Forelimb muscle (tissue), 1 donor: ENCODE data around the gene CHPF. TPM values are rescaled to one million over a fixed set of nuclear protein-coding genes. Genes with fewer than 3 reads are reported as not detected.

Source experiments
- DNase-seq: peaks from one replicate; pipeline ENCODE4 v3.0.0-alpha.2; 2013; ENCODE audit warnings: low read depth
- polyA plus RNA-seq: library from polyadenylated mRNA; unstranded; fragments of 120-200 nt; gene quantifications from one replicate; pipeline ENCODE4 v1.2.1, GENCODE V29; 2013; ENCODE audit not compliant: insufficient read length

CHPF gene
- polyA plus RNA-seq, 1 donor: 50.8 TPM

DNA sequence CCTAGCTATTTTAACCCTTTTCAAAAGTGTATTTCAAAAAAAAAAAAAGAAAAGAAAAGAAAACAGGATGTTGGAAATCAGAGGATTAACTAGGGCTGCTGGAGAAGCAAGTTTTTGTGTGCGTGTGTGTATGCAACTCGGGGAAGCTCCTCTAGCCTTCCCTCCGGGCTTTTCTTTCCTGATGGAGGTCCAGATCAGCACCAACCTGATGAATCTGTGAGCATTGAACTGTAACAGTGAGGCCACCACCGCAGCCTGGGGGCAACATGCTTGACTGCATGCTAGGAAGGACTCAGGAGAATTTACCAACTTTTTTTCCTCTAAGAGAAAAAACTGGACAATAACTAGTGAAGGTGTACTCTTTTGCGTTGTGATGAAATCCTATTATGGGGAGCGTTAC lies 25.4 kb upstream of the CHPF start:
- DNase-seq: no peak

DNA sequence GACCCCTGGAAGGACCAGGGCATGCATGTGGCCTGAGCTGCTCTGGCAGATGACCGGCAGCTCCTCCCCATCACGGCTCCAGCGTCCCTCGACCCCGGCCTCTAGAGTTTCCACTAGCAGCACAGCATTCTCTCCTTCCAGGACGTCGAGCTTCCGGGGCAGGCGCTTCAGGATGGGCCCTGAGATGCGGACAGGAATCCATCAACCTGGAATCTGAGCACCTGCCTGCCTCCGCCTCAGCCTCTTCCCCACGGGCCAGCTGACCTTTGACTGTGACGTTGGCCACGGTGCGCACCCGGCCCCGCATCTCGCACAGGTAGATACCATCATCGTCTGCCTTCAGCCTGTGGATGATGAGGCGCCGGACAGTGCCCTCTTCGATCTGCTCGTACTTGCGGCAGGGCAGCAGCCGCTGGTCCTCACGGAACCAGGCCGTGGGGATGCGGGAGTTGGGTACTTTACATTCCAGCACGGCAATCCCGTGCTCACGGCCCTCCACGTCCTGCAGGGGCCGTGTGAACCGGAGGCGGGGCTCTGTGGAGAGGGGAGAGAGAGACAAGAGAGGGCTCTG lies 24.3 kb upstream of the CHPF start:
- DNase-seq: no peak

DNA sequence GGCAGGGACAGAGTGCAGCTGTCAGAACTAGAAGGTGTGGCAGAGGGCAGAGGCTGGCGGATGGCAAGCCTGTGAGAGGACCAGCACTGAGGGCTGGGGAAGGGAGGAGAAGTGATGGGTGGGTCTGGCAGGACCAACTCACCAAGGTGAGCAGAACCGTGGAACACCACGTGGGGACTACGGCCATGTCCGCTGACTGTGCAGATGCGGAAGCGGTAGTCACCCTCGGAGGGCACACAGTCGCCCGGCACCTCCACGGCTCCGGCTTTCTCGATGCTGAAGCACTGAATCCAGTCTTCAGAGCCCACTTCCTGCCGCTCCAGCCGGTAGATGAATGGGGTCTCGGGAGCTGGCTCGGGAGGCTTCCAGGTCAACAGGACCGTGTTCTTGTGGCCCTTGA lies 23.5 kb upstream of the CHPF start:
- no peak for DNase-seq

DNA sequence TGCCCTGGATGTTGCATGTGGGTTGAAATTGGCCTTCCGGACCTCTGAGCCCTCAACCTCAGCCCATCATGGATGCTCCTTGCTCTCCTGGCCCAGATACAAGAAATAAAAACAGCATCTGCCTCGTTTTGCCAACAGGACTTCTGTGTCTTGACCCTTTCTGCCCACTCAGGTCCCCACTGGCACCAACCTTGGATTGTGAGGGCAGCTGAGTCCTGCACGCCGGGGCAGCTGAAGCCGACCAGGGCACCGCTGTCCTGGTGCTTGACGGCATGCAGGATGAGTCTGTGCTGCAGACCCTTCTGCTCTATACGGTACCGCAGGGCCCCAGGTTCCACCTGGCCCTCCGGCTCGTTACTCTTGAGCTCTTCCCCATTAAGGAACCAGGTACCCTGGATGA lies 23.0 kb upstream of the CHPF start:
- no peak for DNase-seq

DNA sequence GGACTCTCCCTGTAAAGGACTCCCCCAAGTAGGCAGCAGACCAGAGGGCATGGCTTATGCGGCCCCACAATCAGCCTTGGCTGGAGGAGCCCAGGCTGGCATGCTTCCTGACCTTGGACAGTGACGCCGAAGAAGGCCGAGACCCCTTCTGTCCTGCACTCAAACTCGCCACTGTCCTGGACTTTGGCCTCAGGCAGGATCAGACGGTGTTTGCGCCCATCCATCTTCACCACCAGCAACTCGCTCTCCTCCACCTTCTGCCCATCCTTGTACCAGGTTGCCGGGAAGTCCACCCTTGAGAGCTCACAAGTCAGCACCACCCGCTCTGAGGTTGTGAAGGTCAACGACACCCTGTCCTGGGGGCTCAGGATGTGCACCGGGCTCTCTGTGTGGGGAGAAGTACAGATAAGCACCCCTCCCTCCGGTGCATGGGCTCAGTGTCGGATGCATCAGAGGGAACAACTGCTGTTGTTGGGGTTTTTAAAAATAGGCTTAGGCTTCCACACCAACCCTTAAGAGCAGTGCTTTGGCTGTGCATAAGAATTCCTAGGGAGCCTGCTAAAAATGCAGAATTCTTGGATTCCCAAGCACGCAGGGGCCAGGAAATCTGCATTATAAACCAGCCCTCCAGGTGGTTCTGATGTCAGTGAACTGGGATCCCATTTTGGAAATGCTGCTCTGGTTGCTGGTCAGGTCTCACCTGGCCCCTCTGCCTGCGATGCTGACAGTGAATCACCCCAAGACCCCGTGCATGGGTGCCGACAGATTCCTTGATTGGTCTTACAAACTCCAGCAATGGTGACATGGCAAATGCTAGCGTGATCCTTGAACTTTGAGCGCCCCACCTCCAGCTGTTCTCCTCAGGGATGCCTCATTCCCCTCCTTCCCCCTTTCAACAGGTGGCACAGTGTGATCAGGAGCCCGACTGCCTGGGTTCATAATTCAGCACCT lies 21.8 kb upstream of the CHPF start:
- no peak for DNase-seq

DNA sequence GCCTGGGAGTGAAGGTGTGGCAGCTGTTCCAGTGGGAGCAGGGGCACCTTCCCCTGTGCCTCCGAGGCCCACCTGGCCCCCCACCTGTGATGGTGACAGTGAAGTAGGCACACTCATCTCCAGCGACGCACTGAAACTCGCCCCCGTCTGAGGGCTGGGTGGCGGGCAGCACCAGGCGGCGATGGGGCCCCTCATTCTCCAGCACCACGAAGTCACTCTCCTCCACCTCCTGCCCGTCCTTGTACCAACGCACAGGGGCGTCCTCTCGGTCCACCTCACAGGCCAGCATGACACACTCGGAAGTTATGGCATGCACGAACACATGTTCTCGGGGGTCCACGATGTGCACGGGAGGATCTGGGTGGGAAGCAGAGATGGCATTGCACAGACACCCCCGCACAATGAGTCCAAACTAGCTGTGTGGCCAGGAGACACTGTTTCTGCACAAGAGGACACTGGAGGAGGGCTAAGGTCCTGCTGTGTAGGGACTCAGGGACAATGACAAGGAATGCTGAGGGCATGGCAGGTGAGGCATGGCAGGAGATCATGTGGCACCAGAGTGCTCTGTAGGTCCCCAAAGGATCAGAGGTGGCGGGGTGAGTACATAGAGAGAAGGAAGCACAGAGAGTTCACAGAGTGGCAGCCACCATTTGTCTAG lies 19.8 kb upstream of the CHPF start:
- no peak for DNase-seq

DNA sequence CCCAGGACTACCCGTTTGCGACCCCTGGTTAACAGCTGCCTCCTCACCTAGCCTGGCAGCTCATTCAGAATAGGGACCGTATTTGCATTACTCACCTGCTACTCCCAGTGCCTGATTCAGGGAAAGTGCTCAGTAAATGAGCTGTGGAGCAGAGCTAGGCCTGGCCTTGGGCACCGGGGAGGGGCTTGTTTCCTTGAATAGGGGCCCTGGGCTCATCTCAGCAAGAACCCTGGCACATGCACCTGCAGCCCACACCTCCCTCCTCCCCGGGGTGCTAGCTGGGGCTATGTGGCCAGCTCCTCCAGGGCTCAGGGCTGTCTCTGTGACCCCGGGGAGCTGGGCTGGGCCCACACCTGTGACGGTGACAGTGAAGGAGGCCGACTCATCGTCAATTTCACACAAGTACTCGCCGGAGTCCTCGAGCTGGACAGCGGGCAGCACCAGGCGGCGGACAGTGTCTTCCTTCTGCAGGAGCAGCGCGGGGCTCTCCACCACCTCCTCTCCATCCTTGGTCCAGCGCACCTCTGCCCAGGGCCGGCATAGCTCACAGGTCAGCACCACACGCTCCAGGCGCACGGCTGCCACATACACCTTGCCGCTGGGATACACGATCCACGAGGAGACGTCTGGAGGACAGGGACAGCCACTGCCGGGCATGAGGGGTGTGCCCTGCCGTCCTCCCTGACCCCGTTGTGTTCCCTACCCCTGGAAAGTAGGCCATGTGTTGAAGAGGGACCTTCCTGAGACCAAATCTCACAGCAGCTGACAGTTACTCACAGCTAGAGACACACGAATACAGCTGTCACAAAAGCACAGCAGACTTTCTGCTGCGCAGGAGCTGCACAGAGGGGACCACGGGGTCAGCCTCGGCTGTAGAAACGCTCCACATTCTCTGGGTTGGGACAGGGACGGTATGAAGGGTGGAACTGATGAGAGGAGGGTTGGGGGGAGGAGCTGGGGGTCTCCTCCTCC lies 18.7 kb upstream of the CHPF start:
- no peak for DNase-seq

DNA sequence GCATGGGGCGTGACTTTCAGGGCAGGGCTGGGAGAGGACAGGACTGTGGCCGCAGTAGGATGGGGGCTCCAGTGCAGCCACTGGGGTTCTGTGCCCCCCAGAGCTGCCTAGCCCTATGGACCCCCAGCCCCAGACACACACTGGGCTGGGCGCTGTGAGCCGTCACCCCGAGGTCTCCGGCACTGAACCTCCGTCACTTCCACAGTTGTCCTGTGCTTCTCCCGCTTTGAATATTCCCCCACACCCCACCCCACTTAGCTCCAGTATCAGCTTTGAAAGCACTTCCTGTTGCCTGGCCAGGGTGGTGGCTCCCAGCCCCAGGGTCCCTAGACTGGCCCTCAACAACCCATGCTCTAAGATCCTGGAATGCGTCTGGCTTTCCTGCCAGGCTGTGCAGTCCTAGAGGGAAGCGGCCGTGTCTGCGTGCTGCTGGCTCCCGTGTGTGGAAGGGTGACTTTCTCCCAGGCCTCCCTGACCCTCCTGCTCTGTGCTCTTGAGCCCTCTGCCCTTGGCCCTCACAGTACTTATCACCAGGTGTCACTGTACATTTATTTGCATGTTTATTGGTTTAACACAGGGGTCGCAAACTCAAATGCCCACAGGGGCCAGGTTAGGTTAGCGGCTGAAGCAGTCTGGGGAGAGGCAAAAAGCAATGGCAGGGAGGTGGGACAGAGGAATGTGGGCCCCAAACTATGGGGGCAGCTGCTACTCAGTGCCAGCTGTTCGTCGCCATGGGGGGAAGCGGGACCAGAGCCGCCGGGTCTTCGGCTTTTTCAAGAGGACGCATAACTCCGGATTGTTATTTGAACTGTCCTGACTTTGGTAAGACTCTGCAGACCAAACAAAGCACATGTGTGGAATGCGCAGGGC lies 17.8 kb upstream of the CHPF start:
- no peak for DNase-seq

DNA sequence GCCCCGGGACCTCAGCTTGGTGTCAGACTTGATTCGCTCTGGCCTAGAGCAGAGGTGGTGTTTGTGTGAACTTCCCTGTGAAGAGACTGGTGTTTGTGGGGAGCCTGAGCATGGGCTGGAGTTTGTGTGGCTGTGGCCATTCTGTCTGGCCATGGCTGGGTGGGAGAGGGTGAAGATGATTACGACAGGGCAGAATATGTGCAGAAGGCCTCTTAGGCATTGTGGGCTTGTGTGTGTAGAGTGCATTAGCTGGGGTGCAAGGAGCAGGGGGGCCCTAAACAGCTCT lies 17.2 kb upstream of the CHPF start:
- DNase-seq: no peak

DNA sequence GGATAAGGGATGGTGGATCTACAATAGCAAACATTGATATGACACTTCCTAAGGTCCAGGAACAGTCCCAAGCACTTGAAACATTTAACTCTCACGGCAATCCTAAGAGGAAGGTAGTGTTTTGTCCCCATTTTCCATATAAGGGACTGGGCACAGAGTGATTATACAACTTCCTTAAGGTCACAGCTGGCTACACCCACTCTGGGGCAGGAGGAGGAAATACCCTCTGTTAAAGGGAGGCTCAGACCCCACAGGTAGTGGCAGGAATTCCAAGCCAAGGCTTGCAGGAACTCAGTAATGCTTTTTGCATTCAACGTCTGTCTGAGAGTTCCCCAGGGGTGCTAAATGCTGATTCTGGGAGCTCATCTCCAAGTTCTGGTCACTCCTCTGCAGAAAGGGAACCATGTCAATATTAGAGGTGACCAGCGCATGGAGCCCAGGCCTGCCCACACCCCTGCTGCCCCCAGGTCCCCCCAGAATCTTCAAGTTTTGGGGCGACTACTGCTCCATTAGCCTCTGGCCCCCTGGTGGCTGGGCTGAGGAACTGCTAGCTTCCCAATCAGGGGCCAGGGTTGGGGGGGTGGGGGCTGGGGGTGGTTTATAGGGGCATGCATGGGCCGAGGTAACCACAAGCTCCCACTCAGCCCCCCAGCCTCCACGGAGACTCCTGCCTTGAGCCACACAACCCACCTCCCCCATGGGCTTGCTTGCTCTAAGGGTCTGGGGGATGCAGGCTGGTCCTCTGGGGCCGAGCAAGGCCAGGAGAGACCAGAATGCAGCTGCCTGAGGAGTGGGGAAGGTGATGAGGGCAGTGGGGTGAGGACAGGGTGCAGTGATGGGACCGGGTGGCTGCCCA lies 16.7 kb upstream of the CHPF start:
- DNase-seq: no peak

DNA sequence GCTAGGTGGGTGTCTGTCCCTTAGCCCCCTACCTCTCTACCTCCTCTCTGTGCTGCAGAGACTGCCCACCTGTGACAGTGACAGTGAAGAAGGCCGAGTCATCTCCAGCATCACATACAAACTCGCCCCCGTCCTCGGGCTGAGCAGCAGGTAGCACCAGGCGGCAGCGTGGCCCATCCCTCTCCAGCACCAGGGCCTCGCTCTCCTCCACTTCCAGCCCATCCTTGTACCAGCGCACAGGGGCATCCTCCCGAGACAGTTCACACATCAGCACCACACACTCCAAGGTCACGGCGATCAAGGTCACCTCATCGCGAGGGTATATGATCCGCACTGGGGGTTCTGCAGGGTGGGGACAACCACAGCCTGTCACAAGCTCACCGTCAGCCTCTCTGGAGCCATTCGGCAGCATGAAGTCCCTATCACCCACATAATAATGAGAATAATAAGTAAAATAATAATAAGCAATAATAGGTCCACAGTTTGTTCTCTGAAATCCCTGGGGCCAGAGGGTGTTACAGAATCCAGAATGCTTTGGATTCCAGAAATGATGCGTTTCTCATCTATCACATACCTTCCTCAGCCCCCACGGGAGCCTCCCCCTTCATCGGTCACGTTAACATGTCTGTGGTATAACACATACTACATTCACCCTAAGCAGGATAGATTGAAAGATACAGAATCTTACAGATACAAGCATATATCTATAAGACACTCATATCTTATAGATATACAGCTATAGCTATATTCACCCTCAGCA lies 15.7 kb upstream of the CHPF start:
- no peak for DNase-seq

DNA sequence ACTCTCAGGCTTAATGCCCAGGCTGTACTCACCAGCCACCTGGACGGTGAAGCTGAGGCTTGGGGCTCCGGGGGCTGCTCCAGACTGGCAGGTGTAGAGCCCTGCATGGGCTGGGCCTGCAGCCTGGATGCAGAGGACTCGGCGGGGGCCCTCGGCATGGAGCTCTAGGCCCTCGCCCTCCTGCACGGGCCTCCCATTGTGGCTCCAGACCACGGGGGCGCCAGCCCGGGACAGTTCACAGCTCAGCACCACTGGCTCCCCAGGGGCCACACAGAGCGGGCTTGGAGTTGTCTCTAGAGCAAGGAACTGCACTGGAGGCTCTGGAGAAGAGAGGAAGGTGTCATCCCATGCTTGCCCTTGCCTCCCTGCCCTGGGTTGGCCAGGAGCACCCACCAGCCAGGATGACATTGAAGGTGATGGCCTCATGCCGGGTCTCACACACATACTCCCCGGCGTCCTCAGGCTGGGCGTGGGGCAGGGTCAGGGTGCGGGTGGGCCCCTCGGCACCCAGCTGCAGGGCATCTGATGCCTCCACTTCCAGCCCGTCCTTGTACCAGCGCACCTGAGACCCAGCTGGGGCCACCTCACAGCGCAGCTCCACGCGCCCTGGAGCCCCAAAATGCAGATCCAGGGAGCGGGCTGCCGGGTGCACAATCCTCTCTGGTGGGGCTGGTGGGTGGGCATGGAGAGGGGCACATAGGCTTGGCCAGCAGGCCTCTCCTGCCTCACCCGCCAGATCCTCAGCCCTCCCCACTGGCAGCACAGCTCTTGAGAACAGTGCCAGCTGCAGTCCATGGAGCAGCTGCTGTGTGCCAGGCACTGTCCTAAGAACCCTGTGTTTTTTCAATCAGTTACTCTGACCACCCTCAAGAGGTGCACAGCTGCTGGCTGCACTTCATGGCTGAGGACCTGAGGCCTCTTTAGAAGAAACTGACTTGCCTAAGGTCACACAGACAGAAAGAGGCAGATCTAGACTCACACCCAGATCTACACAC lies 14.5 kb upstream of the CHPF start:
- DNase-seq: no peak

DNA sequence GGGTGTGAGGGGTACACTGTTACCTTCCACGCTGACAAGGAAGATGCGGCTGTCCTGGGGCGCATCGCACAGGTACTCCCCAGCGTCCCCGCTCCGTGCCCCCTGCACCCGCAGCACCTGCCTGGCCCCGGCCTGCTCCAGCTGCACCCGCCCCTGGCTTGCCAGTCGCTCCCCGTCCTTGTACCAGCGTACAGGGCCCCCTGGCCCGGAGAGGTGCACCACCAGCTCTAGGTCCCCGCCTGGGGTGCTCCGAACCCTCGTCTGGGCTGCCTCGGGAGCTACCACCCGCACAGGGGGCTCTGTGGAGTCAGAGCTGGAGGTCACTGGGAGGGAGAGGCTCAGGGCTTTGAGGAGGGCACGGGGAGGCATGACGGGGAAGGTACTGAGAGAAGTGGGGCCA lies 13.7 kb upstream of the CHPF start:
- DNase-seq: no peak

DNA sequence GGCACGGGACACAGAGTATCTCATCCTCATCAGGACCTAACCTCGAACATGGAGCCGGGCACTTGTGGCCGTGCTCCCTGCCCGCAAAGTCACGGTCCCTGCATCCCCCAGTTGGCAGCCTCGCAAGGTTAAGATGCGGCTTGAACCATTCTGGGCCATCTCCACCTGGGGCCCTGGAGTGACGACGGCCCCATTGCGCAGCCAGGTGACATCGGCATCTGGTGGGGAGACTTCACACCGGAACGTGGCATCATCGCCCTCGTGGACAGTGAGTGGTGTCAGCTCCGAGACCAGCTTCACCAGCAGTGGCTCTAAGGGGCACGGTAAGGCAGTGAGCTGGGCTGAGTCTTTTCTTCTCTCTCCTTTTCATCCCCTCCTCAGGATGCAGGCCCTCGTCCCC lies 12.8 kb upstream of the CHPF start:
- DNase-seq: no peak

DNA sequence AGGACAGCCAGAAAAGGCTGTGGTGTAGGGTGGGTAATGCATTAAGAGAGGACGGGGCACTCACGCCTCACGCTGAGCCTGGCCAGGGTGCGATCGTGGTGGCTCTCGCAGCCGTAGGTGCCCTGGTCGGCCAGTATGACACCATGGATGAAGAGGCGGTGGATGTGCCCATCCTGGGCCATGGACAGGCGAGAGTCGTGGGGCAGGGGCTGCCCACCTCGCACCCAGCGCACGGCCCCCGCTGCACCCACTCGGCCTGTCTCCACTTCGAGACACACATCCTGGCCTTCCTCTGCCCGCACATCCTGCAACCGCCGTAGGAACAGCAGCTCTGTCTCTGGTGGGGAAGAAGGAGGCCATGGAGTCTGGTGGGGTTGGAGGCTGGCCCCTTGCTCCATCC lies 12.3 kb upstream of the CHPF start:
- DNase-seq: no peak

DNA sequence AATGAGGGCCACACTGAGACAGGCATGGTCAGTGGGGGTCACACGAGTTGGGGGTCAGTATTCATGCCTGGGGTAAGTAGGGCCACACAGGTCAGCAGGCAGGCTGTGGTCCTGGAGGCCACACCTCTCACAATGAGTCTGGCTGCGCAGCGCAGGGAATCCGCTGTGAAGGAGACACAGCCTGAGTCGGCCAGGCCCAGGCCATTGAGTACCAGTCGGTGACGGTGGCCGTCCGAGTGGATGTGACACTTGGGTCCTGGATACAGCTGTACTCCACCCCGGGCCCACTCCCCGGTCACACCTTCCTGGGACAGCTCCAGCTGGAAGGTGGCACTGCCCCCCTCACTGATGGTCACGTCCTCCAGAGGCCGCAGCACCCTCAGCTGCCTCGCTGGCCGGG lies 10.7 kb upstream of the CHPF start:
- no peak for DNase-seq

DNA sequence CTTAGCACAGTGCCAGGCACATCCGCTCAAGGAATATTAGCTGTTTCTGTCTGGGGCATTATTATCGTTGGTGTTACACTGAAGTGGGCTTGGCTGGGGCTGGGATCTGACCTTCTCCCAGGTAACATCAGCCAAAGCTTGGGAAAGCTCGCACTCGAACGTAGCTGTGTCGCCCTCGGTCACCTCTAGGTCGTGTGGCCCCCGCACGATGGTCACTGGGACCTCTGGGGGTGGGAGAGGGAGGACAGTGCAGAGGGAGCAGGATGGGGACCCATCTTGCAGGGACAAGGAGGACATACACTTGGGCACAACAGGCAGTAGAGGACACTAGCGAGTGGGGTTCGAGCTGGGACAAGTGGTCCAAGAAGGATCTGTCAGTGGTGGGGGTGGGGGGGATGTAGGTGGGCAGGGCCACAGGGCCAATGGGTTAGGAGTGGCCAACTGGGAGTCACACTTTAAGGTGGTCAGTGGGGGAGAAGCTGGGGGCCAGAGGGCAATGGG lies 9.9 kb upstream of the CHPF start:
- DNase-seq: no peak

DNA sequence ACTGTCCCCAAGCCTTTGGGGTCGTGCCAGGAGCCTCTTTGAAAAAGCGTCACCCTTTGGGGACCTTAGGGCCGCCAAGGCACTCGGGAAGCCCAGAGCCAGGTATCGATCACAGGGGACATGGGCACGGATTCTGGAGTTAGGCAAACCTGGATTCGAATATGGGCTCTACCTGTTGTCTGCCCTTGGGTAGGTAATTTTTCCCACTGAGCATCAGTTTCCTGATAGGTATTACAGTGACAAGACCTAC lies 9.5 kb upstream of the CHPF start:
- no peak for DNase-seq
